OCI-LY1 (cell line): ENCODE measurements around the gene ASAP3.

ENCODE experiments used
- H2AFZ ChIP-seq: fragments of 200-600 bp; sonication (generic), shearing (Covaris generic); 2 replicates; pipeline ENCODE4 v1.6.0; 2014; ENCODE audit warnings: antibody characterized with exemption, mild to moderate bottlenecking, low read length
- H3F3A ChIP-seq: fragments of 200-600 bp; sonication (generic), shearing (Covaris generic); 2 replicates; pipeline ENCODE4 v1.6.0; 2014; ENCODE audit warnings: mild to moderate bottlenecking, antibody characterized with exemption, low read length, moderate library complexity; ENCODE audit not compliant: insufficient read depth
- H3K27ac ChIP-seq: fragments of 200-600 bp; sonication (generic); 2 replicates; pipeline ENCODE4 v1.5.1; 2014; ENCODE audit warnings: low read length, mixed run types, mild to moderate bottlenecking, low read depth; ENCODE audit not compliant: poor library complexity, severe bottlenecking
- H3K27me3 ChIP-seq: fragments of 200-600 bp; sonication (generic); 2 replicates; pipeline ENCODE4 v1.6.0; 2014; ENCODE audit warnings: antibody characterized with exemption, mild to moderate bottlenecking, low read length, moderate library complexity; ENCODE audit not compliant: insufficient read depth
- H3K36me3 ChIP-seq: fragments of 200-600 bp; sonication (generic); 2 replicates; pipeline ENCODE4 v1.6.1; 2014; ENCODE audit warnings: mild to moderate bottlenecking, antibody characterized with exemption, low read length, moderate library complexity, mixed read lengths; ENCODE audit not compliant: insufficient read depth
- H3K4me1 ChIP-seq: fragments of 200-600 bp; sonication (generic); 2 replicates; pipeline ENCODE4 v1.5.1; 2014; ENCODE audit warnings: mild to moderate bottlenecking, low read length, moderate library complexity; ENCODE audit not compliant: insufficient read depth, severe bottlenecking
- H3K4me2 ChIP-seq: fragments of 200-600 bp; sonication (generic), shearing (Covaris generic); 2 replicates; pipeline ENCODE4 v1.6.1; 2014; ENCODE audit warnings: low read length
- H3K4me3 ChIP-seq: fragments of 200-600 bp; sonication (generic); 2 replicates; pipeline ENCODE4 v1.5.1; 2014; ENCODE audit warnings: low read length, low read depth, mild to moderate bottlenecking, mixed read lengths; ENCODE audit not compliant: poor library complexity, severe bottlenecking
- H3K79me2 ChIP-seq: fragments of 200-600 bp; shearing (Covaris generic); 2 replicates; pipeline ENCODE4 v1.6.1; 2016; ENCODE audit warnings: mixed run types, low read length, mixed read lengths; ENCODE audit not compliant: insufficient read depth
- H3K9ac ChIP-seq: fragments of 200-600 bp; sonication (generic), shearing (Covaris generic); 2 replicates; pipeline ENCODE4 v1.6.1; 2014; ENCODE audit warnings: mild to moderate bottlenecking, low read length, mixed read lengths
- H3K9me2 ChIP-seq: fragments of 200-600 bp; sonication (generic), shearing (Covaris generic); 2 replicates; pipeline ENCODE4 v1.6.1; 2014; ENCODE audit warnings: low read depth, mild to moderate bottlenecking, low read length, mixed read lengths
- H3K9me3 ChIP-seq: fragments of 200-600 bp; shearing (Covaris generic); 2 replicates; pipeline ENCODE4 v1.6.1; 2014; ENCODE audit warnings: low read length, mixed read lengths
- H4K20me1 ChIP-seq: fragments of 200-600 bp; sonication (generic), shearing (Covaris generic); 2 replicates; pipeline ENCODE4 v1.6.0; 2016; ENCODE audit warnings: mild to moderate bottlenecking, low read length; ENCODE audit not compliant: insufficient read depth
- CTCF ChIP-seq: fragments of 200-600 bp; sonication (generic), shearing (Covaris generic); IDR thresholded peaks from 2 replicates; pipeline ENCODE4 v1.5.1; 2017; ENCODE audit warnings: mild to moderate bottlenecking, antibody characterized with exemption, low read length, moderate library complexity, mixed read lengths
- EZH2 ChIP-seq: fragments of 200-600 bp; sonication (generic), shearing (Covaris generic); IDR thresholded peaks from 2 replicates; pipeline ENCODE4 v1.8.0; 2017; ENCODE audit warnings: borderline replicate concordance, mixed run types, mild to moderate bottlenecking, antibody characterized with exemption, low read length, moderate library complexity, mixed read lengths

ASAP3 gene

GRCh38 chr1:23466423-23466989, 17.5 kb downstream of the ASAP3 start:
- Histone ChIP-seq H3K4me2 (no peak overlapping the region), H3K4me1 (no peaks in the 10 kb centered on the region), H3K9me2 (no peaks in the 10 kb centered on the region), H3K36me3 (no peaks in the 10 kb centered on the region), H3K9ac (no peak overlapping the region), H3K79me2 (no peaks in the 10 kb centered on the region), H3K27ac (no peak overlapping the region), H4K20me1 (no peaks in the 10 kb centered on the region), H3K4me3 (no peak overlapping the region), H3K27me3 (peaks cover 12% of the 10 kb centered on the region; the same call in 1 of the 2 replicates), H2AFZ (no peak overlapping the region), H3K9me3 (no peaks in the 10 kb centered on the region), H3F3A (no peaks in the 10 kb centered on the region)
- TF ChIP-seq CTCF, result no peak
- TF ChIP-seq EZH2, result no peak

GRCh38 chr1:23463286-23463685, 20.7 kb downstream of the ASAP3 start:
- no peak overlapping the region for H3K9ac ChIP-seq
- H3K36me3 ChIP-seq, result no peaks in the 10 kb centered on the region
- no peaks in the 10 kb centered on the region for H3K9me3 ChIP-seq
- no peaks in the 10 kb centered on the region for H3F3A ChIP-seq
- no peaks in the 10 kb centered on the region for H4K20me1 ChIP-seq
- peaks cover 12% of the 10 kb centered on the region for H3K27me3 ChIP-seq
- H2AFZ ChIP-seq, result no peak overlapping the region
- no peak overlapping the region for H3K4me3 ChIP-seq
- H3K4me2 ChIP-seq, result no peak overlapping the region
- no peaks in the 10 kb centered on the region for H3K4me1 ChIP-seq
- H3K27ac ChIP-seq, result no peak overlapping the region
- H3K9me2 ChIP-seq, result no peaks in the 10 kb centered on the region
- no peaks in the 10 kb centered on the region for H3K79me2 ChIP-seq
- TF ChIP-seq EZH2, result no peak
- TF ChIP-seq CTCF, result no peak

GRCh38 chr1:23462766-23463165, 21.2 kb downstream of the ASAP3 start:
- no peaks in the 10 kb centered on the region for H4K20me1 ChIP-seq
- TF ChIP-seq EZH2 (no peak), CTCF (no peak)

More at GRCh38 chr1:23462766-23463165, 21.2 kb downstream of the ASAP3 start:
- Histone ChIP-seq H3K27ac (no peak overlapping the region), H3K9me3 (no peaks in the 10 kb centered on the region), H3K9me2 (no peaks in the 10 kb centered on the region), H3K9ac (no peak overlapping the region), H3K4me2 (no peak overlapping the region), H3K4me1 (no peaks in the 10 kb centered on the region), H3K36me3 (no peaks in the 10 kb centered on the region), H3F3A (no peaks in the 10 kb centered on the region), H3K79me2 (no peaks in the 10 kb centered on the region), H3K4me3 (no peak overlapping the region), H3K27me3 (peaks cover 12% of the 10 kb centered on the region), H2AFZ (no peak overlapping the region)
